HepG2 (cell line): Measurements from ENCODE around the gene PSME3IP1. TPM values are rescaled to one million over a fixed set of nuclear protein-coding genes. Genes with fewer than 3 reads are reported as not detected.

Experiments
- ARHGAP35 ChIP-seq: sonication (generic); formaldehyde crosslinking; IDR thresholded peaks from 2 replicates; pipeline ENCODE4 v1.9.0; 2022; ENCODE audit warnings: mild to moderate bottlenecking, inconsistent platforms, moderate library complexity, missing genetic modification reagents, borderline replicate concordance
- CEBPG ChIP-seq: IDR thresholded peaks from 2 replicates; pipeline ENCODE4 v1.6.1; 2016
- CHD2 ChIP-seq: IDR thresholded peaks from 2 replicates; pipeline ENCODE4 v1.6.1; 2011; ENCODE audit warnings: low read depth, low read length, improper control_type of control experiment
- ESRRA ChIP-seq: sonication (generic); formaldehyde crosslinking; IDR thresholded peaks from 2 replicates; pipeline ENCODE4 v1.5.1; 2020; ENCODE audit warnings: mild to moderate bottlenecking, low read depth, missing genetic modification reagents
- GATAD2A ChIP-seq: IDR thresholded peaks from 2 replicates; pipeline ENCODE4 v1.6.1; 2016
- HDAC2 ChIP-seq: sonication (generic); formaldehyde crosslinking; IDR thresholded peaks from 2 replicates; pipeline ENCODE4 v1.4.0; 2020; ENCODE audit warnings: missing genetic modification reagents
- HIVEP1 ChIP-seq: sonication (generic); formaldehyde crosslinking; IDR thresholded peaks from 2 replicates; pipeline ENCODE4 v1.4.0; 2020; ENCODE audit warnings: mild to moderate bottlenecking, missing genetic modification reagents
- HOXA5 ChIP-seq: sonication (generic); formaldehyde crosslinking; IDR thresholded peaks from 2 replicates; pipeline ENCODE4 v1.4.0; 2020; ENCODE audit warnings: missing genetic modification reagents
- IRX3 ChIP-seq: sonication (generic); formaldehyde crosslinking; IDR thresholded peaks from 2 replicates; pipeline ENCODE4 v1.8.1; 2023; ENCODE audit warnings: mild to moderate bottlenecking, low read depth, missing genetic modification reagents, borderline replicate concordance
- KLF16 ChIP-seq, 2 experiments: sonication (generic) in 1 of 2; formaldehyde crosslinking in 1 of 2; IDR thresholded peaks; 2 replicates each; pipeline versions ENCODE4 v1.6.1 to v1.8.0; 2016 to 2023; ENCODE audit warnings: missing genetic modification reagents in 2 of 2, missing compliant biosample characterization in 1 of 2
- MTF1 ChIP-seq: sonication (generic); formaldehyde crosslinking; IDR thresholded peaks from 2 replicates; pipeline ENCODE4 v1.5.0; 2020; ENCODE audit warnings: missing genetic modification reagents
- POLR2AphosphoS2 ChIP-seq: IDR thresholded peaks from 2 replicates; pipeline ENCODE4 v1.6.1; 2011; ENCODE audit warnings: low read depth, low read length, improper control_type of control experiment
- PRMT3 ChIP-seq: sonication (generic); formaldehyde crosslinking; IDR thresholded peaks from 2 replicates; pipeline ENCODE4 v1.8.1; 2022; ENCODE audit warnings: low read depth, mild to moderate bottlenecking, moderate library complexity, missing genetic modification reagents, borderline replicate concordance
- RARA ChIP-seq: IDR thresholded peaks from 2 replicates; pipeline ENCODE4 v1.6.1; 2016; ENCODE audit warnings: missing genetic modification reagents, missing compliant biosample characterization
- RORA ChIP-seq: sonication (generic); formaldehyde crosslinking; IDR thresholded peaks from 2 replicates; pipeline ENCODE4 v1.5.0; 2020; ENCODE audit warnings: mild to moderate bottlenecking, missing genetic modification reagents, moderate library complexity
- SCMH1 ChIP-seq: sonication (generic); formaldehyde crosslinking; IDR thresholded peaks from 2 replicates; pipeline ENCODE4 v1.9.0; 2021; ENCODE audit warnings: missing genetic modification reagents, mild to moderate bottlenecking, borderline replicate concordance
- SIN3A ChIP-seq: IDR thresholded peaks from 2 replicates; pipeline ENCODE4 v1.6.1; 2011; ENCODE audit warnings: low read depth, mild to moderate bottlenecking, control low read depth, low read length, borderline replicate concordance
- SRSF1 ChIP-seq: fragments of 200-400 bp; formaldehyde crosslinking; optimal IDR thresholded peaks from 2 replicates; pipeline ENCODE3; 2017; ENCODE audit warnings: mild to moderate bottlenecking, low read depth, low read length, moderate library complexity
- TGIF2 ChIP-seq: IDR thresholded peaks from 2 replicates; pipeline ENCODE4 v1.6.1; 2016; ENCODE audit warnings: control low read depth, missing compliant biosample characterization
- ZMAT3 ChIP-seq: sonication (generic); formaldehyde crosslinking; conservative IDR thresholded peaks from 2 replicates; pipeline ENCODE4 v1.7.0; 2021; ENCODE audit warnings: missing genetic modification reagents
- ZNF431 ChIP-seq: sonication (generic); formaldehyde crosslinking; IDR thresholded peaks from 2 replicates; pipeline ENCODE4 v1.9.0; 2022; ENCODE audit warnings: missing genetic modification reagents, low read depth, mild to moderate bottlenecking, borderline replicate concordance
- ZNF644 ChIP-seq: IDR thresholded peaks from 2 replicates; pipeline ENCODE4 v1.6.1; 2016; ENCODE audit warnings: low read depth
- ZNF720 ChIP-seq: sonication (generic); formaldehyde crosslinking; IDR thresholded peaks from 2 replicates; pipeline ENCODE4 v1.4.0; 2020; ENCODE audit warnings: missing genetic modification reagents
- ZNF839 ChIP-seq: sonication (generic); formaldehyde crosslinking; IDR thresholded peaks from 2 replicates; pipeline ENCODE4 v1.4.0; 2020; ENCODE audit warnings: missing genetic modification reagents, mild to moderate bottlenecking, borderline replicate concordance
- ZSCAN29 ChIP-seq: sonication (generic); formaldehyde crosslinking; conservative IDR thresholded peaks from 2 replicates; pipeline ENCODE4 v1.4.0; 2020; ENCODE audit warnings: mild to moderate bottlenecking, missing genetic modification reagents
- polyA plus RNA-seq, 8 experiments: library from polyadenylated mRNA; depleted of rRNA in 3 of 8; stranded (reverse) in 7 of 8; unstranded in 1 of 8; fragments of >200 nt; fragmentation: Illumina TruSeq in 4 of 8; extraction: Trizol in 4 of 8; gene quantifications; 2 replicates each; pipeline versions ENCODE4 v1.2.1 to v1.2.3, GENCODE V29; 2011 to 2016; ENCODE audit warnings: low read depth in 4 of 8, missing spikeins in 1 of 8, mixed read lengths in 1 of 8; ENCODE audit not compliant: insufficient read depth in 1 of 8
- total RNA-seq, 5 experiments: library from RNA; depleted of rRNA; stranded (reverse); fragments of >200 nt; fragmentation: Illumina TruSeq; extraction: Trizol; gene quantifications; 2 replicates each; pipeline ENCODE4 v1.2.3, GENCODE V29; 2016; ENCODE audit warnings: low read depth in 1 of 5
- TF ChIP-seq, protein P1 (sequence below): sonication (generic); formaldehyde crosslinking; IDR thresholded peaks from 2 replicates; pipeline ENCODE4 v1.5.1; 2020; ENCODE audit warnings: mild to moderate bottlenecking, missing genetic modification reagents, moderate library complexity
- TF ChIP-seq, protein P2 (sequence below): sonication (generic); formaldehyde crosslinking; IDR thresholded peaks from 2 replicates; pipeline ENCODE4 v1.5.1; 2020; ENCODE audit warnings: mild to moderate bottlenecking, missing genetic modification reagents

The PSME3IP1 gene
- total and polyA plus RNA-seq, 2 of the 13 experiments (the other 11 are each of a cell fraction or from before 2014, with no cell fraction given), result 90.8 to 99.8 TPM

DNA sequence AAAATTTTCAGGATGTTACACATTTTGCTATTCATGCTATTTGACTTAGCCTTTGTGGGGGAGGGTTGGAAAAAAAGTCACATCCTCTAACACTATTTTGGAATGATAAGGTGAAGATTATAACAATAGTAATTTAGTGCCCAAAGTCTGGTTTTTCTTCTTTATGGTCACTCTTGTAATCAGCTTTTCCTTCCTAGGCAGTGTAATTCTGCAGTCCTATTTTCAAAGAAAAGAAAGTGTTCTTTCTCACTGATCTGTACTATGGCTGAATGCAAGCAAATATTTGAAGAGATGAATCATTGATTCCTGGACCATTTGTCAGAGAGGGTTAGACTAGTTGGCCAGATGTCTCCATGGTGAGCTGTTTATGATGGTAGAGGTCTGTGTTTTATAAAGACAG lies 8.7 kb upstream of the PSME3IP1 start (continued):
- TF ChIP-seq KLF16 (CRISPR knock-in tag; IDR thresholded peaks at IDR 0.05) (0 out of 4 replicates have a peak, but pooled peaks of 1 of the 2 experiments have one; percentile 29), PRMT3 (CRISPR knock-in tag) (no peak), POLR2AphosphoS2 (no peak), ESRRA (CRISPR knock-in tag) (no peak), SCMH1 (CRISPR knock-in tag) (no peak), CEBPG (CRISPR knock-in tag) (peak; percentile 55; the same call in 1 of the 2 replicates), ZMAT3 (CRISPR knock-in tag) (no peak), SRSF1 (no peak), ZNF839 (no peak), ZSCAN29 (CRISPR knock-in tag) (no peak), MTF1 (CRISPR knock-in tag) (no peak), ARHGAP35 (CRISPR knock-in tag) (no peak), SIN3A (no peak), RARA (CRISPR knock-in tag) (peak; percentile 63), ZNF644 (CRISPR knock-in tag) (peak; percentile 79; the same call in 1 of the 2 replicates), HIVEP1 (CRISPR knock-in tag) (no peak), HDAC2 (CRISPR knock-in tag) (peak; percentile 68; the same call in 1 of the 2 replicates), ZNF431 (CRISPR knock-in tag) (no peak), GATAD2A (CRISPR knock-in tag) (peak; percentile 93), IRX3 (no peak), HOXA5 (peak; percentile 48; the same call in 1 of the 2 replicates), RORA (CRISPR knock-in tag) (no peak), TGIF2 (CRISPR knock-in tag) (no peak), ZNF720 (CRISPR knock-in tag) (no peak), CHD2 (no peak)
- TF ChIP-seq, protein P1, sequence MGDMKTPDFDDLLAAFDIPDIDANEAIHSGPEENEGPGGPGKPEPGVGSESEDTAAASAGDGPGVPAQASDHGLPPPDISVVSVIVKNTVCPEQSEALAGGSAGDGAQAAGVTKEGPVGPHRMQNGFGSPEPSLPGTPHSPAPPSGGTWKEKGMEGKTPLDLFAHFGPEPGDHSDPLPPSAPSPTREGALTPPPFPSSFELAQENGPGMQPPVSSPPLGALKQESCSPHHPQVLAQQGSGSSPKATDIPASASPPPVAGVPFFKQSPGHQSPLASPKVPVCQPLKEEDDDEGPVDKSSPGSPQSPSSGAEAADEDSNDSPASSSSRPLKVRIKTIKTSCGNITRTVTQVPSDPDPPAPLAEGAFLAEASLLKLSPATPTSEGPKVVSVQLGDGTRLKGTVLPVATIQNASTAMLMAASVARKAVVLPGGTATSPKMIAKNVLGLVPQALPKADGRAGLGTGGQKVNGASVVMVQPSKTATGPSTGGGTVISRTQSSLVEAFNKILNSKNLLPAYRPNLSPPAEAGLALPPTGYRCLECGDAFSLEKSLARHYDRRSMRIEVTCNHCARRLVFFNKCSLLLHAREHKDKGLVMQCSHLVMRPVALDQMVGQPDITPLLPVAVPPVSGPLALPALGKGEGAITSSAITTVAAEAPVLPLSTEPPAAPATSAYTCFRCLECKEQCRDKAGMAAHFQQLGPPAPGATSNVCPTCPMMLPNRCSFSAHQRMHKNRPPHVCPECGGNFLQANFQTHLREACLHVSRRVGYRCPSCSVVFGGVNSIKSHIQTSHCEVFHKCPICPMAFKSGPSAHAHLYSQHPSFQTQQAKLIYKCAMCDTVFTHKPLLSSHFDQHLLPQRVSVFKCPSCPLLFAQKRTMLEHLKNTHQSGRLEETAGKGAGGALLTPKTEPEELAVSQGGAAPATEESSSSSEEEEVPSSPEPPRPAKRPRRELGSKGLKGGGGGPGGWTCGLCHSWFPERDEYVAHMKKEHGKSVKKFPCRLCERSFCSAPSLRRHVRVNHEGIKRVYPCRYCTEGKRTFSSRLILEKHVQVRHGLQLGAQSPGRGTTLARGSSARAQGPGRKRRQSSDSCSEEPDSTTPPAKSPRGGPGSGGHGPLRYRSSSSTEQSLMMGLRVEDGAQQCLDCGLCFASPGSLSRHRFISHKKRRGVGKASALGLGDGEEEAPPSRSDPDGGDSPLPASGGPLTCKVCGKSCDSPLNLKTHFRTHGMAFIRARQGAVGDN, result no peak
- TF ChIP-seq, protein P2, sequence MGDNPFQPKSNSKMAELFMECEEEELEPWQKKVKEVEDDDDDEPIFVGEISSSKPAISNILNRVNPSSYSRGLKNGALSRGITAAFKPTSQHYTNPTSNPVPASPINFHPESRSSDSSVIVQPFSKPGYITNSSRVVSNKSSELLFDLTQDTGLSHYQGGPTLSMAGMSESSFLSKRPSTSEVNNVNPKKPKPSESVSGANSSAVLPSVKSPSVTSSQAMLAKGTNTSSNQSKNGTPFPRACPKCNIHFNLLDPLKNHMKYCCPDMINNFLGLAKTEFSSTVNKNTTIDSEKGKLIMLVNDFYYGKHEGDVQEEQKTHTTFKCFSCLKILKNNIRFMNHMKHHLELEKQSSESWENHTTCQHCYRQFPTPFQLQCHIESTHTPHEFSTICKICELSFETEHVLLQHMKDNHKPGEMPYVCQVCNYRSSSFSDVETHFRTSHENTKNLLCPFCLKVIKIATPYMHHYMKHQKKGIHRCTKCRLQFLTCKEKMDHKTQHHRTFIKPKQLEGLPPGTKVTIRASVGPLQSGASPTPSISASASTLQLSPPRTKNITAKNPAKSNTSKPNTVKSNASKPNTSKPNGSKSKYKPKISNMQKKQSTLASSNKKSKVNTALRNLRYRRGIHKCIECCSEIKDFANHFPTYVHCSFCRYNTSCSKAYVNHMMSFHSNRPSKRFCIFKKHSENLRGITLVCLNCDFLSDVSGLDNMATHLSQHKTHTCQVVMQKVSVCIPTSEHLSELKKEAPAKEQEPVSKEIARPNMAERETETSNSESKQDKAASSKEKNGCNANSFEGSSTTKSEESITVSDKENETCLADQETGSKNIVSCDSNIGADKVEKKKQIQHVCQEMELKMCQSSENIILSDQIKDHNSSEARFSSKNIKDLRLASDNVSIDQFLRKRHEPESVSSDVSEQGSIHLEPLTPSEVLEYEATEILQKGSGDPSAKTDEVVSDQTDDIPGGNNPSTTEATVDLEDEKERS (CRISPR knock-in tag), result no peak
